Activated CD4-positive, alpha-beta T cell treated with anti-CD3 and anti-CD28 coated beads for 48 hours (primary cell): ENCODE results near the gene LPCAT1.
"Not testable (repeated sequence)": the region's sequence is repeated elsewhere in the genome, so short reads cannot be mapped to it uniquely, and the experiment has no call there.

Experiments used
- DNase-seq: peaks from one replicate; pipeline ENCODE4 v3.0.0-alpha.2; 2020

LPCAT1 gene

DNA sequence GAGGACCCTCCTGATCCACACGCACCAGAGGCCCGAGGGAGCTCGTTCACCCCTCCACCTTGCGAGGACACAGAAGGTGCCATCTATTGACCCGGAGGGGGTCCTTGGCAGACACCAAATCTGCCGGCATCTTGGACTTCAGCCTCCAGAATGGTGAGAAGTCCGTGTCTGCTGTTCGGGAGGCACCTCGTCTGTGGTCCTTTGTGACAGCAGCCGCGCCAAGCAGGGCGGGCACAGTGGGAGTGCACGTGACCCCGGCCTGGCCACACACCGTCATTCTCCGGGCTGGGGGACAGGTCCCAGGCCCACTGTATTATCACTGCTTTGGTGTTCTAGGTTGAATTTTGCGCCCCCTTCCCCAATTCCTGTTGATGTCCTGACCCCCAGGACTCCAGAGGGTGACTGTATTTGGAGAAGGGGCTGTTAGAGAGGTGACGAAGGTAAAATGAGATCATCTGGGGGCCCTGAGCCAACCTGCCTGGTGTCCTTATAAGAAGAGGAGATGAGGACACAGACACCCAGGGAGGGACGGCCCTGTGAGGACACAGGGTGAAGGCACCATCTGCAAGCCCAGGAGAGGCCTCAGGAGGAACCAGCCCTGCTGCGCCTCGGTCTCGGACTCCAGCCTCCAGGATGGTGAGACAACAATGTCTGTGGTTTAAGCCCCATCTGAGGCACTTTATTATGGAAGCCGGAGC lies 15.7 kb downstream of the LPCAT1 start:
- DNase-seq: no peak

DNA sequence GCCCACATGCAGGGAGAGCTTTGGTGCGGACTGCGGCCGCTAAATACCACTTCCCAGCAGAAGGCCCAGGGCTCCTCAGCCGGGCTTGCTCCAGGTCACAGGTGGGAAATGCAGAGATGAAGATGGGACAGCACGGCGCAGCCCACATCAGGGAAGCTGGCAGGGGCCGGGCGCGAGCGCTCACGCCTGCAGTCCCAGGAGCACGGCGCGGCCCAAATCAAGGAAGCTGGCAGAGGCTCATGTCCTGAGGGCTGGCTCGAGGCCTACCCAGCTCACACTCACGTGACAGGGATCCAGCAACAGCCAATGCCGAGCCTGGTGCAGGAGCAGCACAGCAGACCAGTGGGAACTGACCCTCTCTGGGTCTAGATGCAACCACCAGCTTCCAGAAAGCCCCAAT lies 16.3 kb downstream of the LPCAT1 start:
- no peak for DNase-seq

GRCh38 chr5:1507014-1507375 lies 16.8 kb downstream of the LPCAT1 start:
- DNase-seq: no peak

- DNase-seq: no peak
Observed at GRCh38 chr5:1506242-1507013, 17.3 kb downstream of the LPCAT1 start.

GRCh38 chr5:1505506-1506241 lies 18.1 kb downstream of the LPCAT1 start:
- no peak for DNase-seq

DNA sequence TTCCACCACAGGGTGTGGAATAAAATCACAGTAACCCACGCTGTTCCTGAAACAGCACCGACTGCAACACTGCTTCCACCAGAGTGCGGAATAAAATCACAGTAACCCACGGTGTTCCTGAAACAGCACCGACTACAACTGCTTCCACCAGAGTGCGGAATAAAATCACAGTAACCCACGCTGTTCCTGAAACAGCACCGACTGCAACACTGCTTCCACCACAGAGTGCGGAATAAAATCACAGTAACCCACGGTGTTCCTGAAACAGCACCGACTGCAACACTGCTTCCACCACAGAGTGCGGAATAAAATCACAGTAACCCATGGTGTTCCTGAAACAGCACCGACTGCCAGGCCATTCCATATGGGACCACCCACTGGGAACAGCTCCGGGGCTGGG lies 18.7 kb downstream of the LPCAT1 start:
- DNase-seq: not testable (repeated sequence)

DNA sequence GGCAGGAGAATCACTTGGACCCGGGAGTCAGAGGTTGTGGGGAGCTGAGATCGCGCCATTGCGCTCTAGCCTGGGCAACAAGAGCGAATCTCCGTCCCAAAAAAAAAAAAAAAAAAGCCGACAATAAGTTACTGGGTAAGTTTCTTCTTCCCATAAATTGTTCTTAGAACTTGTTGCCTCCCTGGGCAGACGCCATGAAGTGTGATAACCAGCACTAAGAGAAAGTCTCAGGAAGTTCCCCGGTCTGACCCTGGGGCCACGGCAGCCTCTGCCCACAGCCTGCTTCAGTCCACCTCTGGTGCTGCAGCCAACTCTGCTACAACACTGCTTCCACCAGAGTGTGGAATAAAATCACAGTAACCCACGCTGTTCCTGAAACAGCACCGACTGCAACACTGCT lies 19.1 kb downstream of the LPCAT1 start:
- DNase-seq: no peak

DNA sequence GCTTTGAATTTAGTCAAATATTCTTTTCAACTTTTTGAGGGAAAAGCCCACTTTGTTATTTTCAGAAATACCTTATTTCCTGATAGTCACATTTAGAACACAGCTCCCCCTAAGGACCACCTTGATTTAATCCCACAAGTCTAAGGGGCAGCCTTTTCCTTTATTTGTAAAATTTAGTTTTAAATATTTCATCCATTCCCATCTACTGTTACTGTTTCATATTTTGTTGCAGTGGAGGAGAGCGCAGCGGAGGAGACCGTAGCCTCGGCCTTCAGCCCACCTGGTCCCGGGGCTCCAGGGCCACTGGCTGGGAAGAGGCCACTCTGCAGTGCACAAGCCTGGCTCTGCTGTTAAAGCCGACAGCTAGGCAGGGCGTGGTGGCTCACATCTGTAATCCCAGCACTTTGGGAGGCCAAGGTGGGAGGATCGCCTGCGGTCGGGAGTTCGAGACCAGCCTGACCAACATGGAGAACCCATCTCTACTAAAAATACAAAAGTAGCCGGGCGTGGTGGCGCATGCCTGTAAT lies 19.6 kb downstream of the LPCAT1 start:
- no peak for DNase-seq

- no peak for DNase-seq
Observed at GRCh38 chr5:1503241-1504068, 20.3 kb downstream of the LPCAT1 start.

GRCh38 chr5:1502737-1503120 lies 21.0 kb downstream of the LPCAT1 start:
- DNase-seq: no peak

DNA sequence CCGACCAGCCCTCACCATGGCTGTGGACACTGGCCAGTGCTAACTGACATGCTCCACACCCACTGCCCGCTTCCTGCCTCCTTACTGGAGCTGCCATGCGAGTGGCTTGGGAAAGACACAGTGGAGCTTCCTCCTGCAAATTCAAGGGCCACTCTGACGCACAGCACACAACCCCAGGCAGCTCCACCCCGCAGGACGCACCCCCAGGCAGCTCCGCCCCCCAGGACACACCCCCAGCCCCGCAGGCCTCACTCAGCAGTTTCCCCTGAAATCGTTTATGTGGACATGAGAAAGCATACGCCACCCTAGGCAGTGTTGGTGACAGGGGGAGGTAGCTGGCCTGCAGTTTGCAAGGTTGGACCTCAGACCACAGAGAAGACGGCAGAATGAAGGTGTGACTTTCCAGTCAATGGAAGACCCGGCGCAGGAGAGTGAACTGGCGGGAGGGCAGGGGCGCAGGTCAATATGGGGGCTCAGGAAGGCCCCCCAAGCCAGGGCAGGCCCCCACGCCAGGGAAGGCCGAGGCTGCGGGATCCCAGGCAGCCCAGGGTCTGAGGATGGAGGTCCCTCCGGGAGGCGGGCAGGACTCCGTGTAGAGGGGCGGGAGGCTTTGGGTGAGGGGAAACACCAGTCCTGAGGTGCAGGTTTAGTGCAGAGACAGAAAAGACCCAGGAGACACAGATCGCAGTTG lies 21.6 kb downstream of the LPCAT1 start:
- peak; percentile 57 for DNase-seq

DNA sequence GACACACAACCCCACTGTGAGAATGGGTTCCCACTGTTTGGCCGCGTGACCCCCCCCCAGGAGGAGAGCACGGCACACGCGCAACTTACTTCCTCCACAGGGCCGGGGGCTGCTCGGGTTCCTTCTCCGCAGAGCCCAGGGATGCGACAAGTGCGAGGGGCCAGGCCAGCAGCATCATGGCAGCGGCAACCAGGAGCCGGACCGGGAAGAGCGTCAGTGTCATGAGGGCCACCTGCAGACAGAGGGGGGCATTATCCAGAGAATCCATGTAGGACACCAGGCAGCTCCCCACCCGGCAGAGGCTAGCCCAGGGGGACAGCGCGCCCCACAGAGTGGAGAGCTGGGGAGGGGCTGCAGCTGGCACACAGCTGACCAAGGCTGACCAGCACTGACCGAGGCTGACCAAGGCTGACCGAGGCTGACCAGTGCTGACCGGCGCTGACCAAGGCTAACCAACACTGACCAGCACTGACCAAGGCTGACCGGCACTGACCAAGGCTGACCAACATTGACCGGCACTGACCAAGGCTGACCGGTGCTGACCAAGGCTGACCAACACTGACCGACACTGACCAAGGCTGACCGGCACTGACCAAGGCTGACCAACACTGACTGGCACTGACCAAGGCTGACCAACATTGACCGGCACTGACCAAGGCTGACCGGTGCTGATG lies 22.3 kb downstream of the LPCAT1 start:
- no peak for DNase-seq

- no peak for DNase-seq
Observed at GRCh38 chr5:1500411-1501091, 23.2 kb downstream of the LPCAT1 start.

GRCh38 chr5:1499851-1500250 lies 23.9 kb downstream of the LPCAT1 start:
- DNase-seq: no peak

GRCh38 chr5:1498623-1499416 lies 24.9 kb downstream of the LPCAT1 start:
- no peak for DNase-seq

DNA sequence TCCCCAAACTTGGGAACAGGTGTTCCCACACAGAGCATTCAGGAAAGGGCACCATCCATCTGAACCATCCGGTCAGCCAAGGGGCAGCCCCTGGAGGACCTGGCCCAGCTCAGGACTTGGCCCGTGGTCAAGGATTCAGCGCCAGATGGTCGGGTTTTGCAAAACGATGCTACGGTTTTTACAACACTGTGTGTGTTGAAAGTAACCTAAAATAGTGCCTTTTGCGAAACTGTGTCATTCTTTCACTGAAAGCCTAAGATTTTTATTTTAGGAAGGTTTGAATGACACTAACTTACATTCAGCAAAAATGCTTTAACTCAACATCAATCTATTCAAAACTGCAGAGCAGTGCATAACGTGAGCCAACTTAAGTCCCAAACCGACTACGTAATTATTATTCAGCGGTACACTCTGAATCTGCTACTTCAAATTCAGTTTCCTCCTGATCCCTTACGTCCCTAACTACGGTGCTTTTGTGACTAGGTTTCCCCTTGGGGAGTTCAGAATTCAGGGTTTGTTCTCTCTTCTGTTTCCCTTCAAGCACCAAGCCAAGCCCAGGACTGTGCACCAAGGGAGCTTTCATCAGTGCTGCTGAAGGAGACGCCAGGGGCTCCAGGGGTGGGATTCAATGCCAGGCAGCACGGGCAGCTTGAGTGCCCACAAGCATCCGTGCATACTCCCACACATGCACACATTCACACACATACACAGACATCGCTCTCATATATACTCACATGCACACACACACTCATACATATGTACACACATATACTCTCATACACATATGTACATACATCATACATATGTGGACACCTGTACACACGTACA lies 25.8 kb downstream of the LPCAT1 start:
- no peak for DNase-seq

GRCh38 chr5:1497242-1497777 lies 26.4 kb downstream of the LPCAT1 start:
- DNase-seq: no peak

DNA sequence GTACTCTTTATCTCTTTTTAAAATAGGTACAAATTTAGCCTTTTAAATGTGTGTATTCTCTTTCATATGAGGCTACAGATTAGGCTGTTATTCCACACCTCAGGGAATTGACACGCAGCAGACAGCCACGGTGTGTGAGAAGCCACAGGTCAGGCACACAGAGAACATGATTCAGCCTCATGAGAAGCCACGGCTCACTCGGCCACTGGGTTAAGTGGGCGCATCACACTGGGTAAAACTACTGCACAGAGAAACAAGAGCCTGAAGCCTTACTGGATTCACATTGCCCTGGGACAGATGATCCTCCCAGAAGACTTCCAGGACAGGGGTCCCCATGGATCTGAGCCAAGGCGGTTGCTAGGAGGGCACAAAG lies 28.2 kb downstream of the LPCAT1 start:
- no peak for DNase-seq
